NCI-H2227 treated with DMSO at 0.1 percent for 48 hours (cell line): ENCODE measurements around the gene DPYSL4.

Experiments used
- DNase-seq: peaks from one replicate; lab custom pipeline; 2025; lab: John Stamatoyannopoulos, UW

Gene DPYSL4

GRCh38 chr10:132243141-132243540 is 56.4 kb downstream of the DPYSL4 start:
- DNase-seq: no peak

- no peak for DNase-seq
These were observed 56.9 kb downstream of the DPYSL4 start for GRCh38 chr10:132243626-132244025.

- DNase-seq: no peak
These were observed 58.3 kb downstream of the DPYSL4 start for GRCh38 chr10:132245056-132245455.

- no peak for DNase-seq
These were observed 59.5 kb downstream of the DPYSL4 start for GRCh38 chr10:132246296-132246695.

- no peak for DNase-seq
These were observed 61.2 kb downstream of the DPYSL4 start for GRCh38 chr10:132247943-132248342.

GRCh38 chr10:132248455-132249225 is 61.9 kb downstream of the DPYSL4 start:
- no peak for DNase-seq

- no peak for DNase-seq
These were observed 62.5 kb downstream of the DPYSL4 start for GRCh38 chr10:132249226-132249724.

GRCh38 chr10:132249824-132250375 is 63.2 kb downstream of the DPYSL4 start:
- no peak for DNase-seq

GRCh38 chr10:132250481-132251475 is 64.0 kb downstream of the DPYSL4 start:
- no peak for DNase-seq

- no peak for DNase-seq
These were observed 65.2 kb downstream of the DPYSL4 start for GRCh38 chr10:132251928-132252327.

GRCh38 chr10:132252412-132252811 is 65.7 kb downstream of the DPYSL4 start:
- DNase-seq: no peak

- no peak for DNase-seq
These were observed 66.4 kb downstream of the DPYSL4 start for GRCh38 chr10:132253092-132253687.

- DNase-seq: no peak
These were observed 68.1 kb downstream of the DPYSL4 start for GRCh38 chr10:132254841-132255240.
